ENCODE data around the gene VWA7. TPM values are rescaled to one million over a fixed set of nuclear protein-coding genes. Genes with fewer than 3 reads are reported as not detected.

The VWA7 gene
- total RNA-seq, 1 experiment from 2014 or later, result 2.5 TPM

- Mint-ChIP-seq H3K4me3 (peak overlapping the region; percentile 74 to 85), H3K4me1 (peaks cover 41 to 58% of the 10 kb centered on the region in 2 experiments), H3K27me3 (ENCODE audit: low read depth) (no peaks in the 10 kb centered on the region), H3K9me3 (no peaks in the 10 kb centered on the region), H3K27ac (peak overlapping the region; percentile 91 to 99 (median 99)), H3K36me3 (ENCODE audit: insufficient read depth in 1 of 3, low read depth in 3 of 3) (peaks cover 14 to 33% (median 17%) of the 10 kb centered on the region in 3 experiments)
- Histone ChIP-seq H3K27me3 (ENCODE audit: insufficient read depth, low read length) (no peaks in the 10 kb centered on the region), H2BK12ac (ENCODE audit: insufficient read length, low read depth, low read length) (peak overlapping the region; percentile 26), H3K23ac (ENCODE audit: insufficient read length, low read depth, low read length) (no peak overlapping the region), H3K27ac (ENCODE audit: insufficient read length, low read depth, low read length) (peak overlapping the region; percentile 56), H2AFZ (ENCODE audit: low read length) (no peak overlapping the region), H2BK5ac (ENCODE audit: insufficient read length, low read length) (peak overlapping the region; percentile 92), H3K9ac (ENCODE audit: extremely low read depth, insufficient read length, low read length) (peak overlapping the region; percentile 94), H3K9me3 (ENCODE audit: control insufficient read depth, low read depth, low read length) (no peaks in the 10 kb centered on the region), H3T11ph (ENCODE audit: low read length) (peak overlapping the region; percentile 90), H2BK120ac (ENCODE audit: low read depth, low read length, poor library complexity, severe bottlenecking) (peak overlapping the region; percentile 100), H2BK15ac (ENCODE audit: low read depth, low read length) (no peak overlapping the region), H3K56ac (ENCODE audit: insufficient read length, low read depth, low read length) (no peak overlapping the region), H3K4me1 (ENCODE audit: insufficient read depth, low read length) (peaks cover 11% of the 10 kb centered on the region), H3K4me2 (ENCODE audit: insufficient read depth, insufficient read length, low read length) (peak overlapping the region; percentile 73), H4K5ac (ENCODE audit: insufficient read length, low read depth, low read length) (peak overlapping the region; percentile 96), H3K79me1 (ENCODE audit: insufficient read depth, low read depth, low read length, poor library complexity, severe bottlenecking) (no peaks in the 10 kb centered on the region), H4K91ac (ENCODE audit: insufficient read length, low read depth, low read length) (peak overlapping the region; percentile 95), H3K79me2 (ENCODE audit: insufficient read depth, low read length) (peaks cover 2% of the 10 kb centered on the region; the same call in 1 of the 2 replicates), H3K14ac (ENCODE audit: insufficient read depth, low read length) (peak overlapping the region; percentile 100), H2AK5ac (ENCODE audit: insufficient read length, low read length) (no peak overlapping the region), H3K23me2 (ENCODE audit: insufficient read length, low read depth, low read length, poor library complexity, severe bottlenecking) (peaks cover 21% of the 10 kb centered on the region), H3K18ac (ENCODE audit: insufficient read length, low read depth, low read length) (peak overlapping the region; percentile 100), H4K8ac (replicated peaks; ENCODE audit: insufficient read length, low read depth, low read length) (no peak overlapping the region), H3K4ac (ENCODE audit: low read depth, low read length) (peak overlapping the region; percentile 99; the same call in 1 of the 2 replicates), H2BK20ac (ENCODE audit: low read depth, low read length, poor library complexity, severe bottlenecking) (no peak overlapping the region), H4K20me1 (ENCODE audit: control insufficient read depth, insufficient read depth, insufficient read length) (no peaks in the 10 kb centered on the region)
- TF ChIP-seq CTCF (conservative IDR thresholded peaks at IDR 0.05), result no peak
- no CpG with 5 or more reads among the region's 29 CpGs for WGBS (ENCODE audit: extremely low coverage, insufficient read length, low lambda C conversion rate)
- no peak for DNase-seq
Observed at GRCh38 chr6:31740397-31741223, 36.5 kb downstream of the VWA7 start.

All from H9 (cell line).